ENCODE data around the gene DGKZ.
"Not testable (repeated sequence)": the region's sequence is repeated elsewhere in the genome, so short reads cannot be mapped to it uniquely, and the experiment has no call there.

Gene DGKZ

DNA sequence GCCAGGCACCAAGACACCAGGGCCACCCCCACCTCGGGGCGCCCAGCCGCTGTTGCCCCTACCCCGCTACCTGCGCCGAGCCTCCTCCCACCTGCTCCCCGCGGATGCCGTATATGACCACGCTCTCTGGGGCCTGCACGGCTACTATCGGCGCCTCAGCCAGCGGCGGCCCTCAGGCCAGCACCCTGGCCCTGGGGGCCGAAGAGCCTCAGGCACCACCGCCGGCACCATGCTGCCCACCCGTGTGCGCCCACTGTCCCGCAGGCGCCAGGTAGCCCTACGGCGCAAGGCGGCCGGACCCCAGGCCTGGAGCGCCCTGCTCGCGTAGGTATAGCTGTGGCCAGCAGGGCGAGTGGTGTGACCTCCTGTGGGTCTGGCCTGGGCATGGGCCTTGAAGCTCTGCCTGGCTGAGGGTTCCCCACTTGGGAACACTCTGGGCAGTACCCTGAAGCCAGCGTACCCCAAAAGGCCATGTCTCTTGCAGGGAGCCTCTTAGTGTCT lies 19.4 kb downstream of the DGKZ start:
- Mint-ChIP-seq H3K4me1 (peaks cover 49% of the 10 kb centered on the region), H3K4me3 (no peak overlapping the region), H3K27ac (no peak overlapping the region), H3K36me3 (no peaks in the 10 kb centered on the region), H3K9me3 (no peaks in the 10 kb centered on the region), H3K27me3 (no peaks in the 10 kb centered on the region)

DNA sequence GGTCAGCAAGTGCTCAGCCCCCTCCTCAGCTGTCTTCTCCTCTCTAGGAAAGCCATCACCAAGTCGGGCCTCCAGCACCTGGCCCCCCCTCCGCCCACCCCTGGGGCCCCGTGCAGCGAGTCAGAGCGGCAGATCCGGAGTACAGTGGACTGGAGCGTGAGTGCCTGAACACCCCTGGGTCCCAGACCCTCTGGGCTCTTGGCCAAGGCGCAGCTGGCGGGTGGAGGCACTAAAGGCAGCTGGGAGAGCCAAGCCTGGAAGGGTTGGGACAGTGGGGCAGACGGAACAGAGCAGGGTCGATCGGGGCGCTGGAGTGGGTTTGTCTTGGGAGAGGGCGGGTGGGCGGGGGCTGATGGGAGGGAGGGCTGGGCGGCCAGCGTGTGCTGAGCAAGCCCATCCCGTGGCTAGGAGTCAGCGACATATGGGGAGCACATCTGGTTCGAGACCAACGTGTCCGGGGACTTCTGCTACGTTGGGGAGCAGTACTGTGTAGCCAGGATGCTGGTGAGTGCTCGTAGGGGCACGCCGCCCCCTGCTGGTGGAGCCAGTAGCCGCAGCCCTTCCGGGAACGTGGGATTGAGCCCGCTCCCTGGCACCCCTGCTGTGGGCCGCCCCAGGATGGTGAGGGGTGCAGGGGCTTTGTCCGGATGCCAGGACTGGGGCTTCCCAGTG lies 20.1 kb downstream of the DGKZ start:
- H3K4me3 Mint-ChIP-seq: no peak overlapping the region
- H3K9me3 Mint-ChIP-seq: no peaks in the 10 kb centered on the region
- H3K27ac Mint-ChIP-seq: peak overlapping the region; percentile 41
- H3K27me3 Mint-ChIP-seq: no peaks in the 10 kb centered on the region
- no peaks in the 10 kb centered on the region for H3K36me3 Mint-ChIP-seq
- H3K4me1 Mint-ChIP-seq: peaks cover 46% of the 10 kb centered on the region

DNA sequence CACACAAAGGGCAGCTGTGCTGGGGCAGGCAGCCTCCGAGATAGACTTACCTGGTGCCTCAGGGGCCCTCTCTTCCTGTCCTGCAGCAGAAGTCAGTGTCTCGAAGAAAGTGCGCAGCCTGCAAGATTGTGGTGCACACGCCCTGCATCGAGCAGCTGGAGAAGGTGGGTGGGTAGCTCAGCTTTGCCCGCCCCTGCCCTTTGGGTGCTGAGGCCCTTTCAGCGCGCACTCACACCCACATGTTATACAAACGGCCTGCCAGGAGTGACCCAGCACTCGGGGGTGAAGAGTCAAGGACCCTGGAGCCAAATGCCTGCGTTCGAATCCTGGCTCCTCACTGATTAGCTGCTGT lies 20.6 kb downstream of the DGKZ start:
- Mint-ChIP-seq H3K27ac (no peak overlapping the region), H3K27me3 (no peaks in the 10 kb centered on the region), H3K4me1 (peaks cover 41% of the 10 kb centered on the region), H3K36me3 (no peaks in the 10 kb centered on the region), H3K4me3 (no peak overlapping the region), H3K9me3 (no peaks in the 10 kb centered on the region)

DNA sequence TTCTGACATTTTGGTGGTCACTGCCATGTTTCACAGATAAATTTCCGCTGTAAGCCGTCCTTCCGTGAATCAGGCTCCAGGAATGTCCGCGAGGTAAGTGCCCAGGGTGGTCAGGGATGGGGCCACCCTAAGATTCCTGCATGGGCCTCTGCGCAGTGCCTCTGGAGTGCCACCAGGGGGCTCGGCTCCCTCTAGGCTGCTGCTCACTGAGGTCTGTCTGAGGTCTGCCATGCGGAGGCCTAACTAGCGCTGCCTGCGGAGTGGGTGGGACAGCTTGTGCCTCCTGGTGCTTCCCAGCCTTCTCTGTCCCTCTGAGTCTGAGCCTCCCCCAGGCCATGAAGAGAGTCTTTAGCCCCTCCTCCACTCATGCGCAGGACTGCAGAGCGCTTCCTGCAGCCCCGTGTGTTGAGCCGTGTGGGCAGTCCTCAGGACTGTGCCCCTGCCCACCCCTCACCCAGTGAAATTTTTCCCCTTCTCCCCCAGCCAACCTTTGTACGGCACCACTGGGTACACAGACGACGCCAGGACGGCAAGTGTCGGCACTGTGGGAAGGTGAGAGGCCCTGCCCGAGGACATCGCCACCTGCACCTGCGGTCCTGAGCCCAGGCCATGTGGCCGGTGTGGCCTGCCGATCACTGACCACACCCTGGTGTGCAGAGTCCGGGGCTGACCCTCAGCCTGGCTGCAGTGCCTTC lies 22.3 kb downstream of the DGKZ start:
- peaks cover 30% of the 10 kb centered on the region for H3K4me1 Mint-ChIP-seq
- H3K27me3 Mint-ChIP-seq: no peaks in the 10 kb centered on the region
- peak overlapping the region; percentile 81 for H3K27ac Mint-ChIP-seq
- H3K9me3 Mint-ChIP-seq: no peaks in the 10 kb centered on the region
- no peak overlapping the region for H3K4me3 Mint-ChIP-seq
- no peaks in the 10 kb centered on the region for H3K36me3 Mint-ChIP-seq

DNA sequence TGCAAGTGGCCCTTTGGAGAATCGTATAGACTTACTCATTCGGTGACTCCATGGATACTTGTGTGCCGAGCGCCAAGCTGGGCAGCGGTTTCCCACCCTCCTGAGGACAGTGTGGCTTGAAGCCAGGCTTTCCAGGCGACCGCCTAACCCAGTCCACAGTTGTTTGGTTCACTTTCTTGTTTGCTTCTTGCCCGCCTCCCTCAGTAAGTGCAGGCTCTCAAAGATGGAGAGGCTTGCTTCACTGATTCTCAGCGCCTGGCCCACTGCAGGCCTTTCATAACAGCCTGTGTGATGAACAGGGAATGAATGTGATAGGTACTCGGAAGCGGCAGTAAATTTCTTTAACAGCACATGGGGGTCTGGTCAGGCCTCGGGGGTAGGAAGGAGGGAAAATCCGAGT lies 23.0 kb downstream of the DGKZ start:
- peaks cover 23% of the 10 kb centered on the region for H3K4me1 Mint-ChIP-seq
- H3K4me3 Mint-ChIP-seq: no peak overlapping the region
- no peaks in the 10 kb centered on the region for H3K9me3 Mint-ChIP-seq
- H3K27me3 Mint-ChIP-seq: no peaks in the 10 kb centered on the region
- H3K36me3 Mint-ChIP-seq: peaks cover 3% of the 10 kb centered on the region
- H3K27ac Mint-ChIP-seq: no peak overlapping the region

DNA sequence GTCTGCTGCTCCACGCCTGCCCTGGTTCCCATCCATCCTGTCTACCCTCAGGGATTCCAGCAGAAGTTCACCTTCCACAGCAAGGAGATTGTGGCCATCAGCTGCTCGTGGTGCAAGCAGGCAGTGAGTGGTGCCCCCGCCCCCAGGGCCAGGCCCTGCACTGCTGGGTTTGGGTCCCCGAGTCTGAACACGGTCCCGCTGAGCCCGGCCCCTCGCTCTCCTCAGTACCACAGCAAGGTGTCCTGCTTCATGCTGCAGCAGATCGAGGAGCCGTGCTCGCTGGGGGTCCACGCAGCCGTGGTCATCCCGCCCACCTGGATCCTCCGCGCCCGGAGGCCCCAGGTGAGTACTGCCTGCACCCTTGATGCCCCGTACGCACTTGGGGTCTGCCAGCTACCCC lies 24.0 kb downstream of the DGKZ start:
- not testable (repeated sequence) for H3K4me3 Mint-ChIP-seq, H3K27ac Mint-ChIP-seq, H3K36me3 Mint-ChIP-seq, H3K9me3 Mint-ChIP-seq, H3K27me3 Mint-ChIP-seq
- H3K4me1 Mint-ChIP-seq: peaks cover 16% of the 10 kb centered on the region

DNA sequence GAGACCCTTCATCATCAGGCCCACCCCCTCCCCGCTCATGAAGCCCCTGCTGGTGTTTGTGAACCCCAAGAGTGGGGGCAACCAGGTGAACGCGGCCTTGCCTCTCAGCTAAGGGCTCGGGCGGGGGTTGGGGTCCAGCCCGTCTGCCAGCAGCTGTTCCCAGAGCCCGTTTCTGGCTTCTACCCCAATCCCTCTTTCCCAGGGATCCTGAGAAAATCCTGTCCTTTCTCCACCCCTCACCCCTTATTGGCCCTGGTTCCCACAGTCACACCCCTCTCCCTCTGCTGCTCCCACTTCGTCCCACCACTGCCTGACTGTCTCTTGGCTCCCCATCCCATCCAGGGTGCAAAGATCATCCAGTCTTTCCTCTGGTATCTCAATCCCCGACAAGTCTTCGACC lies 24.8 kb downstream of the DGKZ start:
- no peaks in the 10 kb centered on the region for H3K9me3 Mint-ChIP-seq
- peaks cover 14% of the 10 kb centered on the region for H3K4me1 Mint-ChIP-seq
- H3K4me3 Mint-ChIP-seq: no peak overlapping the region
- no peaks in the 10 kb centered on the region for H3K27me3 Mint-ChIP-seq
- peaks cover 5% of the 10 kb centered on the region for H3K36me3 Mint-ChIP-seq
- no peak overlapping the region for H3K27ac Mint-ChIP-seq

DNA sequence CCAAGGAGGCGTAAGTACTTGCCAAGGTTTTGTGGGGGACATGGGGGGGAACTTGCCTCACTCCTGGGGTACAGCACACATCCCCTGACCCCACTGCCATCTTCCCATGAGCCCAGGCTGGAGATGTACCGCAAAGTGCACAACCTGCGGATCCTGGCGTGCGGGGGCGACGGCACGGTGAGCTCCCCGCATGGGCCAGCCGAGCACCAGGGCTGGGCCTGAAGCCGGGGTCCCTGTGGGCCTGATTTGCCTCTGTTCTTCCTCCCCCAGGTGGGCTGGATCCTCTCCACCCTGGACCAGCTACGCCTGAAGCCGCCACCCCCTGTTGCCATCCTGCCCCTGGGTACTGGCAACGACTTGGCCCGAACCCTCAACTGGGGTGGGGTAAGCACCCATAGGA lies 25.2 kb downstream of the DGKZ start:
- peaks cover 10% of the 10 kb centered on the region for H3K4me1 Mint-ChIP-seq
- not testable (repeated sequence) for H3K27me3 Mint-ChIP-seq, H3K27ac Mint-ChIP-seq

DNA sequence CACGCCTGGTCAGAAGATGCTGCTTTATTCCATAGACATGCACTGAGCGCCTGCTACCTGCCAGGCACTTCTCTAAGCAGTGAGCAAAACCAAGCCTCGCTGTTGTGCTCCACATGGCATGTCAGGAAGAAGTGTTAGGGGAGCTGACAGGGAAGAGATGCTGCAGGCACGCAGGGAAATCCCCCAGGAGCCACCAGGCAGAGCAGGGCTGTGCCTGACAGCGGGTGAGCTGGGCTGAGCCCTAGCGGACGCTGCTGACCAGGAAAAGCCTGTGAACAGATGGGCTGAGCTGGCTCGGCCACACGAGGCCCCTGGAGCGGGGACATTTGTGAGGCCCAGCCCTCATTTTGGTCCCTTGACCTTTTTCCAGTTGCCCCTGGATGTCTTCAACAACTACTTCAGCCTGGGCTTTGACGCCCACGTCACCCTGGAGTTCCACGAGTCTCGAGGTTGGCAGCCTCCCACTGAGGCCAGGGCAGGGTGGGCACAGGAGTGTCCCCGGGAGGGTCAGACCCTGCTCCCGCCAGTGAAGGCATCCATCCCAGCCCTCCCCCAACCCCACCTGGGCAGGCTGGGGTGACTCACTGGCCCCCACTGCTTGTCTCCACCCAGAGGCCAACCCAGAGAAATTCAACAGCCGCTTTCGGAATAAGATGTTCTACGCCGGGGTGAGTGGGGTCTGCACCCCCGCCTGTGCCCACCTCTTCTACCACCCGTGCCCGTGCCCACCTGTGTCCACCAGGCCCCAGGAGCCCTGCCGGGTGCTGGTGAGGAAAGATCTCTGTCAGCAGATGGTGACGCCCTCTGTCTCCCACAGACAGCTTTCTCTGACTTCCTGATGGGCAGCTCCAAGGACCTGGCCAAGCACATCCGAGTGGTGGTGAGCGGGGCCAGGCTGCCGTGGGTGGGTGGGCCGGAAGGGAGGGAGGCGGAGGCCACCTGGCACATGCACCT lies 26.8 kb downstream of the DGKZ start:
- no peaks in the 10 kb centered on the region for H3K27me3 Mint-ChIP-seq
- H3K4me1 Mint-ChIP-seq: peaks cover 4% of the 10 kb centered on the region
- no peaks in the 10 kb centered on the region for H3K9me3 Mint-ChIP-seq
- no peak overlapping the region for H3K27ac Mint-ChIP-seq
- H3K36me3 Mint-ChIP-seq: peaks cover 7% of the 10 kb centered on the region
- no peak overlapping the region for H3K4me3 Mint-ChIP-seq

More for the DNA sequence above, 25.2 kb downstream of the DGKZ start:
- H3K36me3 Mint-ChIP-seq, H3K9me3 Mint-ChIP-seq, H3K4me3 Mint-ChIP-seq: not testable (repeated sequence)

DNA sequence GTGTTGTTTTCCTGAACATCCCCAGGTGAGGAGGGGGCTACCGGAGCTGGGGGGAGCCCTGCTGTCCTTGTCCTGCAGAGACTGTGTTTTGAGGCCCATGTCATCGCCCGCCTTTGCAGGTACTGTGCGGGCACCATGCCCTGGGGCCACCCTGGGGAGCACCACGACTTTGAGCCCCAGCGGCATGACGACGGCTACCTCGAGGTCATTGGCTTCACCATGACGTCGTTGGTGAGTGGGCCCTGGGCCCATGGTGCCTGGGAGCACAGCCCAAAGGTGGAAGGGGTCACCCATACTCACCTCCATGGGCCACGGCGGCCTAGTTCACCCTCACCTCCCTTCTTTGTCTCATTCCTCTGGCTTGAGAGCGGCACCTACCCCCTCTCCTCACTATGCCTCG lies 27.6 kb downstream of the DGKZ start:
- Mint-ChIP-seq H3K4me3 (no peak overlapping the region), H3K4me1 (no peaks in the 10 kb centered on the region), H3K9me3 (no peaks in the 10 kb centered on the region), H3K27me3 (no peaks in the 10 kb centered on the region), H3K36me3 (peaks cover 7% of the 10 kb centered on the region), H3K27ac (no peak overlapping the region)

DNA sequence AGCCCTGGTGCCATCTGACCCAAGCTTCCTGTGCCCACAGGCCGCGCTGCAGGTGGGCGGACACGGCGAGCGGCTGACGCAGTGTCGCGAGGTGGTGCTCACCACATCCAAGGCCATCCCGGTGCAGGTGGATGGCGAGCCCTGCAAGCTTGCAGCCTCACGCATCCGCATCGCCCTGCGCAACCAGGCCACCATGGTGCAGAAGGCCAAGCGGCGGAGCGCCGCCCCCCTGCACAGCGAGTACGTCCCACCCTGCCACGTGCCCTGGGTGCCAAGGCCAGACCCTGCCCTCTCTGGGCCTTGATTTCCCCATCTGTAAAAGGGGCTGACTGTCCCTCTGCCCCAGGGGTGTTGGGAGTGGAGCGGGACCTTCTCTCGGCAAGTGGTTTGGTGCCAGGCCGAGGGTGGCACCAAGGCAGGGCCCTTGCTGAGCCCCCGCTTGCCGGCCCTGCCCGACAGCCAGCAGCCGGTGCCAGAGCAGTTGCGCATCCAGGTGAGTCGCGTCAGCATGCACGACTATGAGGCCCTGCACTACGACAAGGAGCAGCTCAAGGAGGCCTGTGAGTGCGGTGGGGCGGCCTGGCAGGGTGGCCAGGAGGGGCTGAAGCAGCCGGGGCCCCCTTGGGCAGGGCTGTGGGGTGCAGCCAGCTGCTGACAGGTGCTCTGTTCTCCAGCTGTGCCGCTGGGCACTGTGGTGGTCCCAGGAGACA lies 28.3 kb downstream of the DGKZ start:
- no peak overlapping the region for H3K4me3 Mint-ChIP-seq
- no peaks in the 10 kb centered on the region for H3K27me3 Mint-ChIP-seq
- no peaks in the 10 kb centered on the region for H3K9me3 Mint-ChIP-seq
- H3K27ac Mint-ChIP-seq: no peak overlapping the region
- peaks cover 7% of the 10 kb centered on the region for H3K36me3 Mint-ChIP-seq
- H3K4me1 Mint-ChIP-seq: peaks cover 4% of the 10 kb centered on the region

DNA sequence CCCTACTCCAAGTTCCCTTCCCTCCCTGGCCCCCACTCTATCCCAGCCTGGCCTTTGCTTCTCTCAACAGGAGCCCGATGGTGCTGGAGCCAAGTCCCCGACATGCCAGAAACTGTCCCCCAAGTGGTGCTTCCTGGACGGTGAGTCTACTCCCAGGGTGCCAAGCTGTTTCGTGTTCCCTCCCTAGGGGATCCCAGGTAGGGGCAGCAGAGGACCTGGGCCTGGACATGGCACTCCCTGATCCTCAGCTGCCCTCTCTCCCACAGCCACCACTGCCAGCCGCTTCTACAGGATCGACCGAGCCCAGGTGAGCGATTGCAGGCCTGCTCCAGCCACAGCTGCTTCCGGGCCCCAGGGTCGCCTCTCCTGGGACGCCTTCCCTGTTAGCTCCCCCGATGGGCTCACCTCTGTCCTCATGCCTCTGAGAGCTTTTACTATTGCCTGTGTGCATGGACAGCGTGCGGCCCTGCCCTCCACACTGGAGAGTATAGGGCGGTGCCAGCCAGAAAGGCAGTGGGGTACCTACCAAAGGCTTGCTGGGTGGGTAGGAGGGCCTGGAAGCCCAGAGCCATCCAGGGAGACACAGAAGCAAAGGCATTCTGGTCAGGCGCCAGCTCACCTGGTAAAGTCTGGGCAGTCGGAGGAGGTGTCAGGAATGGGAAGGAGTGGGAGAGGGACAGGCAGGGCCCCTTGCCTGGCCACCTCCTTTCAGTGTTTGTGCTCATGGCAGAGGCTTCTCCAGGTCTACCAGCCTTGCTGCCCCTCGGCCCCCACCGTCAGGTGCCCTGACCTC lies 29.2 kb downstream of the DGKZ start:
- peaks cover 7% of the 10 kb centered on the region for H3K36me3 Mint-ChIP-seq
- no peaks in the 10 kb centered on the region for H3K27me3 Mint-ChIP-seq
- no peak overlapping the region for H3K4me3 Mint-ChIP-seq
- peaks cover 4% of the 10 kb centered on the region for H3K4me1 Mint-ChIP-seq
- H3K9me3 Mint-ChIP-seq: no peaks in the 10 kb centered on the region
- H3K27ac Mint-ChIP-seq: no peak overlapping the region

DNA sequence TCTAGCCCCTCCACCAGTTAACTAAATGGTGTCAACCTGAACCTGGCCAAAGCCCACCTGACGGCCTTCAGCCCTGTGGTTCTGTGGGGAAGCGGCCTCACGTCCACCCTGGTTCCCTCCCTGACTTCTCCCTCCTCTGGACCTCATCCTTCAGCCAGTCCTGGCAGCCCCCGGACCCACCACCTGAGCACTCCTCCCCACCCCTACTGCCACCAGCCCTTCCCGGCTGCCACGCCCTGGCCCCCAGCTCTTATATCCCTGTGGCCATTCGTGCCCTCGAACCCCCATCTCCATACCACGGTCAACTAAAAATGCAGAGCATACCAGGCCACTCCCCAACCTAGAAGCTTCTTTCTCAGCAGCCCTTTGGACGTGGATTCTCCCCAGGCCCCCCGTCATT lies 30.0 kb downstream of the DGKZ start:
- no peaks in the 10 kb centered on the region for H3K9me3 Mint-ChIP-seq
- H3K27me3 Mint-ChIP-seq: no peaks in the 10 kb centered on the region
- no peak overlapping the region for H3K27ac Mint-ChIP-seq
- peaks cover 7% of the 10 kb centered on the region for H3K36me3 Mint-ChIP-seq
- H3K4me1 Mint-ChIP-seq: peaks cover 4% of the 10 kb centered on the region
- H3K4me3 Mint-ChIP-seq: no peak overlapping the region

DNA sequence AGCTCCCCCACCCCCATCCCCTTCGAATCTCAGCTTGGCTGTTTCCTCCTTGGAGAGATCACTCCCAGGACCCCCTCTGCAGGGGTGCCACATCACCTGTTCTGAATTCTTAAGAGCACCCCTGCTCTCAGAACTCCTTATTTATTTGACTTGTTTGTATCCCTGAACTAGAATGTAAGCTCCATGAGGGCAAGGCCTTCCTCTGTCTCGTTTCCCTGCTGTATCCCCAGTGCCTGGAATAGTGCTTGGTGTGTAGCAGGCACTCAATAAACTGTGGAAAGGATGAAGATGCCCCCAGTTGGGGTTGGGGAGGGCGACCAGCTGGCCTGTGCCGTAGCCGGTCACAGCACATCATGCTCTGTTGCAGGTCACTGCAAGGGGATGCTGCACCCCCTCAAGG lies 30.6 kb downstream of the DGKZ start:
- Mint-ChIP-seq H3K4me3 (no peak overlapping the region), H3K4me1 (peaks cover 4% of the 10 kb centered on the region), H3K36me3 (peaks cover 7% of the 10 kb centered on the region), H3K9me3 (no peaks in the 10 kb centered on the region), H3K27ac (no peak overlapping the region), H3K27me3 (no peaks in the 10 kb centered on the region)

DNA sequence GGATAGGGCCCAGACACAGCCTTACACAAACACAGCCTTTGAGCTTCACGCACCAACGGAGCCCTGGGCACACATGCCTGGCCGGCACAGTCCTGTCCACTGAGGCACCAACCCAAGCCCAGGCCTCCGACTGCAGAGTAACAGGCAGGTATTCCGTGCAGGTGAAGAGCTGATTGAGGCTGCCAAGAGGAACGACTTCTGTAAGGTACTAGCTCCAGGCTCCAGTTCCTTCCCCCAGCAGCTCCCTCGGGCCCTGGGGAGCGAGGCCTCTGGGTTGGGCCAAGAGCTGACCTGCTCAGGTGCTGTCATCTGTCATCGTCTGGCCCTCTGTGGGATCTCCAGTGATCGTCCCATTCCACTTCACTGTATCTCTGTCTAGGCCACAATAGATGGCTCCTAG lies 31.0 kb downstream of the DGKZ start:
- Mint-ChIP-seq H3K36me3 (peaks cover 7% of the 10 kb centered on the region), H3K27ac (no peak overlapping the region), H3K4me1 (peaks cover 4% of the 10 kb centered on the region), H3K9me3 (no peaks in the 10 kb centered on the region), H3K27me3 (no peaks in the 10 kb centered on the region), H3K4me3 (no peak overlapping the region)

Data from activated naive CD4-positive, alpha-beta T cell treated with anti-CD3 and anti-CD28 coated beads, Interleukin-2, amount 50 U/mL, for 24 hours (primary cell).